Stimulated activated CD8-positive, alpha-beta memory T cell treated with anti-CD3 and anti-CD28 coated beads, Interleukin-4, amount 100 ng/mL, for 1 hour (primary cell): ENCODE measurements around the gene FGR.
"Not testable (repeated sequence)": the region's sequence is repeated elsewhere in the genome, so short reads cannot be mapped to it uniquely, and the experiment has no call there.

Experiments used
- DNase-seq, 2 donors: peaks; one replicate each; pipeline ENCODE4 v3.0.0-alpha.2; 2020; ENCODE audit warnings: low read depth in 2 of 2, low spot score in 1 of 2

FGR gene

GRCh38 chr1:27635396-27636142, 584 bp upstream of the FGR start:
- no peak for DNase-seq

- DNase-seq = no peak
These were observed 604 bp downstream of the FGR start for GRCh38 chr1:27634177-27634984.

GRCh38 chr1:27633640-27634176, 1.3 kb downstream of the FGR start:
- DNase-seq = no peak

- DNase-seq = no peak
These were observed 1.7 kb downstream of the FGR start for GRCh38 chr1:27633298-27633610.

DNA sequence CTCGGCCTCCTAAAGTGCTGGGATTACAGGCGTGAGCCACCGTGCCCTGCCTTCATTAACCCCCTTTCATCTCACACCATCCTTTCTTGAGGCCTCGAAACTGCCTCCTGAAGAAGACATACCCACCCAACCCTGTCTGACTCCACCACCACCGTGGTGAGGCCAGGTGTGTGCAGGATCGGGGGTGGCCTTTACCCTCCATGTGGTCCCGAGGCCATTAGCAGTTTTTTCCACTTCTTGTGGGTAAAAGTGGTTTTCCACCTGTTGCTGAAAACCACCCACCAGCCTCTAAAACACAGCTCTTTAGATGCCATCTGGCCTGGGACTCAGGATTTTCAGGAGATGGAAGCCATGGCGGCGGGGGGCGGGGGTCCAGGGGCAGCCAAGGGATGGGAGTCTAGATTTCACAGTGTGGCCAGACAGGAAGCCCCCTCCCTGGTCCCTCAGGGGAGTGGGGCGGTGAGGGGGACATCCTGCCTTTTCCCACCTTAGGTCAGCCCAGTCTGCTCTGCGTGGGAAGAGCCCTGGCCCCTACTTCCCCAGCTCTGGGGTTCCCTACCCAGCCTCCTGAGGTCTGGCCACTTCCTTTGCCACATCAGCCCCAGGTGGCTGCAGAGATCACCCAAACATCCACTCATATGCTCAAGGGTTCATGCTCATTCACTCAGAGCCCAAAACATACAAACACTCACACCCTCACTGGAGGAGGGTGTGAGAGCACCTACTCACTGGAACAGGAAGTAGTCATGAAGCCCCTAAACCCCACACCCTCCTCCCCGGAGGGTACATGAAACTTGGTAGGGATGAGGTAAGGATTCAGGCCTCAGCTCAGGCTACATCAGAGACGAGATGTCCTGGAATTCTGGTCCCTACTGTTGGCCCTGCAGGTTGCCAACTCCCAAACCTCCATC, 2.3 kb downstream of the FGR start:
- no peak for DNase-seq

DNA sequence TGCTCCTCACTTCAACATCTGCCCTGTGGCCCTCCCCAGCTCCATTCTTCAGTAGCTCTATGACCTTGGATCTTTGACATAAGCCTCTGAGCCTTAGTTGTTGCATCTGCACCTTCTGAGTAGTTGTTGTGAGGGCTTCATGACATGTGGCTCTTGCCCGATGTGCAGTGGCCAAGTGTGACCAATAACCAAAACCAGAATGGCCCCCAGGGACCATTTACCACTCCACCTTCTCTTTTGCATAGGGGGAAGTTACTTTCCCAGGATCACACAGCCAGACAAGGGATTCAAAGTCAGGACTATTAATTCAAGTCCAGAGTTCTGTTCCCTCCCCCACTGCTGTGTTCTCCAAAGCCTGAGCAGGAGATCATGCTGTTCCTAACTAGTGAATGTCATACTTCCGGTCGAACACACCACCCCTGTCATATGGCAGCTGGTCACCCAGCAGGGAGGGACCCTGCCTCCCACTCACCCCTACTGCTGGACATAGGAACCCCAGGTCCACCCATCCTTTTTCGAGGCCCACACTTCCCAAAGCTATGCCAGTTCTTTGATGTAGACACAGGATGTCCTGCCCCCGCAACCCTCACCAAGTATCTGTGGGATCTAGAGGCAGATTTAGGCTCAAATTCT, 4.0 kb downstream of the FGR start:
- DNase-seq = no peak

DNA sequence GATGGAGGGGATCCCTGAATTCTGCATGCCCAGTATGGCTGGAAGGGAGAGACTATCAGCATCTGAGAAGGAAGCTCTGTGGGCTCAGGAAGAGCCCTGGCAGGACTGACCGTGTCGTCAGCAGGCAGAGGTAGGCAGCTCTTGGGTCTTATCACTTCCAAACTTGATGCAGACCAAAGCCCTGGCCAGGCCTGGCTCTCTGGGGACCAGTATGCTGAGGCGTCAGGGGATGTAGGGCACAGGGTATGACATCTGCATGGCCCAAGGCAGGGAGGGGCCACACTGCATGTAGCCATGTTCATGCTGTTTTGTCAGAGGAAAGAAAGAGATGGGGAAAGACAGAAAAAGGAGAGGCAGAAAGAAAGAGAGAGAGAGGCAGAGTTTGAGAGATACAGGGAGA, 6.3 kb downstream of the FGR start:
- DNase-seq = no peak

GRCh38 chr1:27627733-27628132, 7.3 kb downstream of the FGR start:
- DNase-seq = not testable (repeated sequence)

GRCh38 chr1:27627061-27627460, 7.9 kb downstream of the FGR start:
- DNase-seq = no peak

DNA sequence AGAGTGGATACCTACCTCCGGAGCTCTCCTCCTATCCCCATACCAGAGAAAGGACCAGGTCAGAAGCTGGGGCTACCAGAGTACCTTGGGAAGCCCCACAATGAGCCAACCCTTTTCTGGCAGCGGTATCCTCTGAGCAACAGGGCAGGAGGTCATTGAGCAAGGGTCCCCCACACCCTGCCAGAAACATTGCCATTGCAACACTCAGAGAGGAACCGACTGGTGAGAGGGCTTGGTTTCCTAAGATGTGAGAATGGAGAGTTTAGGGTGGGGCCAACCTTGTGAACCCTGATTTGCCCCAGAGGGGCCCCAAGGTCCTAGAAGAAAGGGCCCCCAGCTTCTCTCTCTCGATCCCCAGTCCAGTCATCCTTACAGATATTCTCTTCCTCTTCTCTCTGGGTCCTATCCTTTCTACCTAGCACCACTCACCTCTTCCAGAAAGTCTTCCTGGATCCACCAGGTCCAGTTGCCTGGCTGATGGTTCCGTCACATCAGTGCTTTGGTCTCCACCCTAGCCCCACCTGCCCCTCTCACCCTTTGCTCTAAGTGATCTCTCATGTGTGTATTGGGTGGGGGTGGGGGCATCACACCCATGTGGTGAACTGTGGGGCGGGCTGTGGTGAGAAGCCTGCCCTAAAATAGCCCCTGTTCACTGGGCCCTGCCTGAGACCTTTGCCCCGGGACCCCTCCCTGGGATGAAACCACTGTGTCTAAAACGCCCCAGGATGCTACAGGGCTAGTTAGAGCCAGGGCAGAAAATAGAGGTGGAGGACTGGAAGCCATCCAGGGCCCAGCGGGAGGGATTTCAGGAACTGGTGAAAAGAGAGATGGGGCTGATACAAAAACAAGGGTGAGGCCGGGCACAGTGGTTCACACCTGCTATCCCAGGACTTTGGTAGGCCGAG, 8.7 kb downstream of the FGR start:
- DNase-seq = no peak

DNA sequence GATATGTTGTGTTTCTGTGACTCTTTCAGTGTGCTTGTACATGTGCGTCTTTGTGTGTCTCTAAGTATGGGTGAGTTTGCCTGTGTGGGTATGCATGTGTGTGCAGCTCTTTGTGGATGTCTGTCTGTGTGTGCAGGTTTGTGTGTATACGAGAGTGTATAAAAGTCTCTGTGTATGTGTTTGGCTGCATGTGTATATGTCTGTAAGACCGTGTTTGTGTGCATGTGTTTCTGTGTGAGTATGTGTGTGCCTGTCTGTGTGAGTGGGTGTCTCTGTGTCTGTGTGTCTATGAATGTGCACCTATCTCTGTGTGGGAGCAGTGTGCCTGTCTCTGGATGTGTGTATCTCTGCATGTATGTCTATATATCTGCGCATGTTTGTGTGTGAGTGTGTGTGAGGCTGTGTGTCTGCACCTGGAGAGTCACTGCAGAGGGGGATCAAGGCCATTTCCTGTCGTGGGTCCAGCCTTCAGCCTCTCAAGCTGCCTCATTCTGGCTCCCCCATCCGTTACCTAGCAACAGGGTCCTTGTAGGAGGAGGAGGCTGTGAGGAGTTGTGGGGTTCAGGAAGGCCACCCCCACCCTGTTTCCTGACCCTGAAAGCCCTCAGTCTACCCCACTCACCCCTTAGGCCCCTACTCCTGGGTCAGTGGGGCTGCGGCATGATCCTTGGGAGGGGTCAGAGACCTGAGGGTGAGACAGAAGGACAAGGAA, 10.4 kb downstream of the FGR start:
- no peak for DNase-seq

DNA sequence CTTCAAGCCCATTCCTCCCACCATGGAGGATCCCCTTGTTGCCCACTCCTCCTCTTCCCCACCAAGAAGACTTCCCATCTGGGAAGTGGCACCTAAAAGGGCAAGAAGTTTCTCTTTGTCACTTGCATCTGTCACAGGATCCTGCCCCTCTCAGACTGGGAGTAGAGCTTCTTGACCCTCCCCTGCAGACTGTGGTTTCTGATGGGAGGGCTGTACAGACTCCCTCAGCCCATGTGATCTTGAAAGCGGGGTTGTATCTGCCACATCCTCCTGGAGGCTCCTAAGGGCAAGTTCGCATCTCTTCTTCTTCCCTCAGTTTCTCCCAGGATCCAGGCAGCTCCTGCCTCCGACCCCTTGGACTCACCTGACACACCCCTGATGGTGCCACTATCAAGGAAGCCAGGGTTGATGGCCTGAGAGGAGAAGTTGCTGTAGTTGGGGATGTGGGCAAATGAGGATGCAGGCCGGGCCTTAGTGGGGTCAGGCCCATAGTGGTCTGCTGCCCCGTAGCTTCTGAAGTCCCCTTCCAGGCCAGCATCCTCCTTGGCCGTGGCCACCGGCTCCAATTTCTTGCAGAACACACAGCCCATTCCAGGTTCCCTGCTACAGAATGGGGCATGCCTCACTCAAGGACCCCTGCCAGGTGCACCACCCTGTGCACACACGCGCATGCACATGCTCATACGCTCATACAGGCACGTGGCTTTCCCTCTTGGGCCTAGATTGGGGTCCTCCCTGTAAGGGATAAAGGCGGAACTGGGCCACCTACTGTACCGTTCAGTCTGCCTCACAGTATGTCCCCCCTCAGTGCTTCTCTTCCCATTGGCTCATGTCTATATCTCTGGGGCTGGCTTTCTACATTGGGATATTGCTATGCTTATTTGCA, 11.4 kb downstream of the FGR start:
- DNase-seq = no peak

- no peak for DNase-seq
These were observed 12.2 kb downstream of the FGR start for GRCh38 chr1:27622828-27623227.

DNA sequence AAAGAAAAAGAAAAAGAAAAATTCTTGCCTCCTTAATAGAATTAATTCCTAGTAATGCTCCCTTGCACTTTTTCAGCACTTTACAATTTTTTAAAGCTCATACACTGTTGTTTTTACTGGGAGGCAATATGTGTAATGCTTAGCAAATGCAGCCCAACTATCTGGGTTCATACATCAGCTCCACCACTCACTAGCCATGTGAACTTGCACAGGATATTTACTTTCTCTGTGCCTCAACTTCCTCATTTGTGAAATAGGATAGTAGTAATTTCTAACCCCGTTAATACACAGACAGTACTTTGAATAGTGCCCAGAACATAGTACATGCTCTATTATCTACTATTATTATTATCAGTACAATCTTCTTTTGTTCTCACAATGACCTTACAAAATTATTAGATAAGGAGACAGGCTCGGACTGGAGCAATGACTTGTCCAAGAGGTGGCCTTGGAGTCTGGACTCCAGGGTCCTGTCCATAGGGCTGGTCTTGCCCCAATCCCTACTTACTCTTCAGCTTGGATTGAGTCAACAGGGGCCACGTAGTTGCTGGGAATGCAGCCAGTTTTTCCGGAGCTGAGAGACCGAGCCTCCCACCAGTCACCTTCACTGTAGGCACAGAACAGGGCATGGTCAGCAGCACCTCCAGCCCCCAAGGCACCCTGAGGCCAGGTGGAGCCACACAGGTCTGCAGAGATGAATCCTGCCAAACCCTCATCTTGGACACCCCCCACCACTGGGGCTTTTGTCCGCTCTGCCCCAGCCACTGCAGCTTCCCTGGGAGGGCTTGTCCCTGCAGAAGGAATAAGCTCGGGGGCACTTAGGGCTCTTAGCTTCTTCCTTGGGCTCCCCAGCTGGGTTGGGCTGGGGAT, 13.7 kb downstream of the FGR start:
- DNase-seq = no peak

DNA sequence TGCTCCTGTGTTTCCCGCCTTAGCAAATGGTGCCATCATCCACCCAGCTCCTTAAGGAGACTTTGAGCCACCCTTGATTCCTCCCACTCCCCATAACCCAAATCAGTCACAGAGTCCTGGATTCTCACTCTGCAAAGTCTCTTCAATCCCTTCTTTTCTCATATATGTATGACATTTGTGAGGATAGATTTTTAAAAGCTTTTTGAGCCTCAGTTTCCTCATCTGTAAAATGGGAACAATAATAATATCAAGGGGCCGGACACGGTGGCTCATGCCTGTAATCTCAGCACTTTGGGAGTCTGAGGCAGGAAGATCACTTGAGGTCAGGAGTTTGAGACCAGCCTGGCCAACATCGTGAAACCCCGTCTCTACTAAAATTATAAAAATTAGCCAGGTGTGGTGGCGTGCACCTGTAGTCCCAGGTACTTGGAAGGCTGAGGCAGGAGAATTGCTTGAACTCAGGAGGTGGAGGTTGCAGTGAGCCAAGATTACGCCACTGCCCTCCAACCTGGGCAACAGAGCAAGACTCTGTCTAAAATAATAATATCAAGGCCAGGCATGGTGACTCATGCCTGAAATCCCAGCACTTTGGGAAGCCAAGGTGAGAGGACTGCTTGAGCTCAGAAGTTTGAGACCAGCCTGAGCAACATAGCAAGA, 15.1 kb downstream of the FGR start:
- not testable (repeated sequence) for DNase-seq

DNA sequence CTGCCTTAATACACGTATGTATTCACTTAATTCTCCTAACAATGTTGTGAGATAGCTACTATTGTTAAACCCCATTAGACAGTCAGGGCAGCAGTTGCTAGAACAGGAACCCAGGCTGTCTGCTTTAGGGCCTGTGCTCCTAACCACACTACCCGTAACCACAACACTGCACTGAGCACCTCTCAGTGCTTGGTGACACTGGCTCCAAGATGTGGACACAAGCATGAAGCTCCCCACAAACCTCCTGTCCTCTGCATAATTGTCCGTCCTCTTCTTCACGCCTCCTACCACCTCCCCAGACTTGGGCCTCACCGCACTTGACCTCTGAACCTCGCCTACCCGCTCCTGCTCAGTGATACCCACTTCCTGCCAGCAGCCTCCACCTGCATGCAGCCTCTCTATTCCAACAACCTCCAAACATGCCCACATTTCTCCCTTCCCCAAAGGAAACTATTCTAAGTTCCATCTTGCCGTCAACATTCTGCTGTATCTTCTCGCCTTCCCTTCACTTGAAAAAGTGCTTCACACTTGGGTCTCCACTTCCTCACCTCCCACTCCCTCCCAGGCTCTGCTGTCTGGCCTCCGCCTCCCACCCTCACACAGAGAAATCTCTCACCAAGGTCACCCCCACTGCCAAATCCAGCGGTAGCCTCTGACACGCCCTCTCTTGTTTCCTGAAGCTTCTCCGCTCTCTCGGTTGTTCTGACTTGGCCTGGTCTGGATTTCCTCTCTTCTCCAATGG, 16.5 kb downstream of the FGR start:
- DNase-seq = no peak
